ENCODE data around the gene MAGI2. TPM values are rescaled to one million over a fixed set of nuclear protein-coding genes. Genes with fewer than 3 reads are reported as not detected.

MAGI2 gene
- total RNA-seq, 6 experiments from 2014 or later: 1.2 to 4.0 (median 2.4) TPM

DNA sequence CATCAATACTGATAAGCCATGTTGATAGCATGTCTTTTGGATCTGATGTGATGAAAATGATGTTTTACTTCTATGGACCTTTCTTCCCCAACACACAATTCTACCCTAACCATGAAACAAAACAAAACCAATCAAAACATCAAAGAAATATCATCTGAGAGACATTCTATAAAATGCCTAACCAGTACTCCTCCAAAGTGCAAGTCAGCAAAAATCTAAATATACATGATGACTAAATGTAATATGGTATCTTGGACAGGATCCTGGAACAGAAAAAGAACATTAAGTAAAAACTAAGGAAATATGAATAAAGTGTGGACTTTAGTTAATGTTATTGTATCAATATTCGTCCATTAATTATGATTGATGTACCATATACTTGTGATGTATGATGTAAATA is 625.1 kb downstream of the MAGI2 start:
- intact Hi-C loops (cut with DNase I): no loop called here
- 27% methylated on average over 1 of the region's 1 CpG for WGBS (ENCODE audit: insufficient coverage, low coverage, low lambda C conversion rate, missing lambda C conversion rate)
- no peak overlapping the region for H3K27ac ChIP-seq
- no peak overlapping the region for H3K4me3 ChIP-seq
- no peaks in the 10 kb centered on the region for H3K36me3 ChIP-seq
- TF ChIP-seq, protein P1, sequence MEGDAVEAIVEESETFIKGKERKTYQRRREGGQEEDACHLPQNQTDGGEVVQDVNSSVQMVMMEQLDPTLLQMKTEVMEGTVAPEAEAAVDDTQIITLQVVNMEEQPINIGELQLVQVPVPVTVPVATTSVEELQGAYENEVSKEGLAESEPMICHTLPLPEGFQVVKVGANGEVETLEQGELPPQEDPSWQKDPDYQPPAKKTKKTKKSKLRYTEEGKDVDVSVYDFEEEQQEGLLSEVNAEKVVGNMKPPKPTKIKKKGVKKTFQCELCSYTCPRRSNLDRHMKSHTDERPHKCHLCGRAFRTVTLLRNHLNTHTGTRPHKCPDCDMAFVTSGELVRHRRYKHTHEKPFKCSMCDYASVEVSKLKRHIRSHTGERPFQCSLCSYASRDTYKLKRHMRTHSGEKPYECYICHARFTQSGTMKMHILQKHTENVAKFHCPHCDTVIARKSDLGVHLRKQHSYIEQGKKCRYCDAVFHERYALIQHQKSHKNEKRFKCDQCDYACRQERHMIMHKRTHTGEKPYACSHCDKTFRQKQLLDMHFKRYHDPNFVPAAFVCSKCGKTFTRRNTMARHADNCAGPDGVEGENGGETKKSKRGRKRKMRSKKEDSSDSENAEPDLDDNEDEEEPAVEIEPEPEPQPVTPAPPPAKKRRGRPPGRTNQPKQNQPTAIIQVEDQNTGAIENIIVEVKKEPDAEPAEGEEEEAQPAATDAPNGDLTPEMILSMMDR (IDR thresholded peaks at IDR 0.05): no peak
- no peak for TF ChIP-seq POLR2A (IDR thresholded peaks at IDR 0.05)
- no peaks in the 10 kb centered on the region for H3K4me1 ChIP-seq
- no peaks in the 10 kb centered on the region for H3K9me3 ChIP-seq
- no peak for ATAC-seq
- H3K27me3 ChIP-seq: no peaks in the 10 kb centered on the region
- no peak for DNase-seq

- intact Hi-C loops (cut with DNase I): no loop called here
- 79% methylated on average over 4 of the region's 4 CpGs for WGBS (ENCODE audit: insufficient coverage, low coverage, low lambda C conversion rate, missing lambda C conversion rate)
- H3K9me3 ChIP-seq: no peaks in the 10 kb centered on the region
- H3K4me3 ChIP-seq: no peak overlapping the region
- no peaks in the 10 kb centered on the region for H3K36me3 ChIP-seq
- no peaks in the 10 kb centered on the region for H3K4me1 ChIP-seq
- no peak for DNase-seq
- H3K27me3 ChIP-seq: no peaks in the 10 kb centered on the region
- TF ChIP-seq POLR2A (IDR thresholded peaks at IDR 0.05): no peak
- ATAC-seq: no peak
- H3K27ac ChIP-seq: no peak overlapping the region
These were observed 649.9 kb downstream of the MAGI2 start for GRCh38 chr7:78803501-78804127.

GRCh38 chr7:78794101-78794500 is 659.4 kb downstream of the MAGI2 start:
- no peak for ATAC-seq
- DNase-seq: no peak
- no peaks in the 10 kb centered on the region for H3K4me1 ChIP-seq
- intact Hi-C loops (cut with DNase I): no loop called here
- no peak overlapping the region for H3K27ac ChIP-seq
- H3K27me3 ChIP-seq: no peaks in the 10 kb centered on the region
- H3K36me3 ChIP-seq: no peaks in the 10 kb centered on the region
- WGBS (ENCODE audit: insufficient coverage, low coverage, low lambda C conversion rate, missing lambda C conversion rate): 36% methylated on average over 2 of the region's 2 CpGs
- H3K9me3 ChIP-seq: peaks cover 0 to 3% (median 0%) of the 10 kb centered on the region in 4 donors
- no peak overlapping the region for H3K4me3 ChIP-seq
- TF ChIP-seq POLR2A (IDR thresholded peaks at IDR 0.05): no peak
- TF ChIP-seq, protein P1 (IDR thresholded peaks at IDR 0.05): no peak

DNA sequence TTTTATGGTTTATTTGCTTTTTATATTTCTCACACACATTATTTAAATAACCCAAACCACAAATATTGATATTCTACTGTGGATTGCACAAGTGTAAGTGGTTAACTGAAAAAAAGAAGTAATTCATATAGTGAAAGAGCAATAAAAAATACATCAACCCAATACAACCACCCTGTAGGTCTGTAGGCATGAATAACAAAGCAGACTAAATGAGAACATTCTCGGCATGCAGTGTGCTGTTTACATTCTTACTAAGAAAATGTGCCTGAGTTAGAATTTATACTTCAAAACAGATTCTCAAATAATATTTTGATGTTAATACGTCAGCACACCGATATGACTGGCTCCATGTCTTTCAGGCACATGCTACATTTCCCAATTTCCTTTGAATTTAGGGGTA is 660.8 kb downstream of the MAGI2 start:
- H3K27ac ChIP-seq: no peak overlapping the region
- no peaks in the 10 kb centered on the region for H3K27me3 ChIP-seq
- peaks cover 0 to 3% (median 0%) of the 10 kb centered on the region in 4 donors for H3K9me3 ChIP-seq
- no peak overlapping the region for H3K4me3 ChIP-seq
- DNase-seq: no peak
- H3K4me1 ChIP-seq: no peaks in the 10 kb centered on the region
- intact Hi-C loops (cut with DNase I): no loop called here
- no peak for TF ChIP-seq POLR2A (IDR thresholded peaks at IDR 0.05)
- TF ChIP-seq, protein P1 (IDR thresholded peaks at IDR 0.05): no peak
- no peaks in the 10 kb centered on the region for H3K36me3 ChIP-seq
- ATAC-seq: no peak
- 80% methylated on average over 3 of the region's 3 CpGs for WGBS (ENCODE audit: insufficient coverage, low coverage, low lambda C conversion rate, missing lambda C conversion rate)

DNA sequence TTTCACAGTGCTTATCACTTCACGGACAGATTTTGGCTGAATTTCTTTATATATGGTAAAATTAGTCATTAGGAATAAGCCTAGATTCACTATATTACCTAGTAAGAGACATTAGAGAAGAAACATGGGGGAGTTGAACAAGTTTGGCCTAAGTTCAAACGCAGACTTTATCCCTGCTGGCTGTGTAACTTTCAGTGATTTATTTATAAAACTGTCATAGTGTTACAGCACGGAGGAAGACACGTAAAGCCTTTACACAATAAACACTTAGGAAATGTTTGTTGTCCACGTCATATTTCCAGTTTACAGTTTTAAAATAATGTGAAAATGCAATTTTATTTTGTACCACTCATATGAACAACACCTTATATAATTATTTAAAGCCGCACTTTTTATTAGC is 661.5 kb downstream of the MAGI2 start:
- no peaks in the 10 kb centered on the region for H3K4me1 ChIP-seq
- 65% methylated on average over 6 of the region's 6 CpGs for WGBS (ENCODE audit: insufficient coverage, low coverage, low lambda C conversion rate, missing lambda C conversion rate)
- H3K27ac ChIP-seq: no peak overlapping the region
- TF ChIP-seq, protein P1 (IDR thresholded peaks at IDR 0.05): no peak
- no peak for TF ChIP-seq POLR2A (IDR thresholded peaks at IDR 0.05)
- no peaks in the 10 kb centered on the region for H3K27me3 ChIP-seq
- DNase-seq (no peak), ATAC-seq (no peak)
- H3K4me3 ChIP-seq: no peak overlapping the region
- peaks cover 0 to 3% (median 0%) of the 10 kb centered on the region in 4 donors for H3K9me3 ChIP-seq
- intact Hi-C loops (cut with DNase I): no loop called here
- H3K36me3 ChIP-seq: no peaks in the 10 kb centered on the region
